Activated CD8-positive, alpha-beta memory T cell treated with anti-CD3 and anti-CD28 coated beads for 24 hours (primary cell): ENCODE data around the gene DVL2.
A peak's percentile ranks its signal among the peaks of the same experiment; 100 is the strongest.

Source experiments
- DNase-seq: peaks from one replicate; pipeline ENCODE4 v3.0.0-alpha.2; 2020

DVL2 gene

DNA sequence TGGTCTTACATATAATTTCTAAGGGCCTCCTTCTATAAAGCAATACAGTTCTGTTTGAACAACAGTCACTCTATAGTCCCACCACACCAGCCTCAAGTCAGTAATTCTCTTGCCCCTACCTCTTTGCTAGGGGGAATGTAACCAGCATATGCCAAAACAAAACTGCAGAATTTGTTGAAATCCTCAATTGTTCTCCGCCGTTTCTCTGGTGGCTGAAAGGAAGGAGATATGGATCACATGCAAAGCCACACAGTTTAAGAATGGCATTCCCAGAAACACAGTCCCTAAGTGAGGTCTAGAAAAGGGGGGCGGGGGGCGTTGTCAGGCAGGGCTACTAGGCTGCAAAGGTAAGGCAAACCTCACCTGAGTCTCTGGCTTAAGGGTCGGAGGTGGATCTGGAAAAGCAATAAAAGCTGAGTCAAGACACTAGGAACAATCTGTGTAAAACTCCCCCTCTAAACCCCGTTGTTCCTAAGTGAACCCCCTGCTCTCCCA lies 3.0 kb upstream of the DVL2 start:
- no peak for DNase-seq

DNA sequence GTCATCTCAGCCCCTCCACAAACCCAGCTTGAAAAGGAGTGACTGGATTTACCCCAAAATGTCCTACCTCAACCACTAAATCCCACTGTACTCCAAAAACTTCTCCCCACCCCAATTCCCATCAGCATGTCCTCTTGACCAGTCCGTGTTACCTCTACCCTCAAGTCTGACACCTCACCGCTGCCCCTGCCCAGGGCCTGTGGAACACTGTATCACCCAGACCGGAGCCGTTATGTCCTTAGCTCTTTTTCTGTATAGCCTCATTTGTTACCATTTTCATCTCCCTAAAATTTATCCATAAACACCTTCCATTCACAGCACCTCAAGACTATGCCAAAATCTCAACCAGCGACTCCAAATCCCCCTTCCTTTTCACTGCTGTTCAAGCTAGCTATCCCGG lies 2.5 kb upstream of the DVL2 start:
- DNase-seq: no peak

- DNase-seq: no peak
Measured at GRCh38 chr17:7235693-7236665, 1.7 kb upstream of the DVL2 start.

DNA sequence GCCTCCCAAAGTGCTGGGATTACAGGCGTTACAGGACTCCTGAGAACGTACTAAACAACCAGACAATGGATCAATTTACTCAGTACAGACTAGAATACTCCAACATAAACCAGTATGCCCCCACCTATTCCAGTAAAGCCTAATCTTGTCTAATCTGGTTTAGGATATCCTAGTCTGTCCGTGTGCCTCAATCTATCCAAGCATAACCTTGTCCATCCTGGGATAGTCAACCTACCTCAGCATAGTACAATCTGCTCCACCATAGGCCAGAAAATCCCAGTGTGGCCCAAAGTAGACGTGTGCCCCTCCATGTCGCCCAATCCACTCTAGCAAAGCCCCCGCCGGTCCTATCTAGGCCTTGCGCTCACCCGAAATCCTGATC lies 625 bp downstream of the DVL2 start:
- DNase-seq: no peak

DNA sequence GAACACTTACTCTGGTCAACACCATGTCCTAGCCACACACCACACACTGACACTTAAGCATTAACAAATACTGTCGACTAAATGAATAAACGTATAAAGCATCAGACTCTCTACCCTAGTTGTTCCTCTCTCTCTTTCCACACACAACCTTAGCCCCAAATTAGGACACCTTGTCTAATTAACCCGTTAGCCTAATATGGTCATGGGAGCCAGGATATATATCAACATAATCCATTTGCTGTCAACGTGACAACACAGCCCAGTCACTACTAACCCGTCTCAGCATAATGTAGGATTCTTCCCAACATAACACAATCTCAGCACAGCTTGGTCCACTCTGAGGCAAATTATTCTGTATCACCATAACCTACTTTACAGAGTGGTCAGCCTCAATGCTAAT lies 2.2 kb downstream of the DVL2 start:
- no peak for DNase-seq

DNA sequence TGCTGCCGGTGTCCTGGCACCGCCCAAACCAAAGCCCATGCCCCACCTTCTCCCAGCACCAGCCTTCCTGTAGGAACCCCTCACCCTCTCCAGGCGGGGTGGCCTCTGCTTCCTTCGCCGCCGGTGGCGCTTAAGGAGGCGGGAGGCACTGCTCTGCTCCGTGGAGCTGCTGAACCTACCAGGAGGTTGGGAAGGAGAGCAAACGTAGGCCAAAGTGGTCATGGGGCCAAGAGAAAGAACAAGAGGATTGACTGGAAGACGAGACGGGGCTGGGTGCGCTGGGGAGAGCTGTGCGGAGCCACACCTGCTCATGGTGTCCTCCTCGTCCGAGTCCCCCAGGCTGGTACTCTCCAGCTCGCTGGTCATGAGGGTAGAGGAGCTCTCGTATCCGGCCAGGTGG lies 4.8 kb downstream of the DVL2 start:
- DNase-seq: no peak

GRCh38 chr17:7228920-7229319 lies 5.4 kb downstream of the DVL2 start:
- no peak for DNase-seq

DNA sequence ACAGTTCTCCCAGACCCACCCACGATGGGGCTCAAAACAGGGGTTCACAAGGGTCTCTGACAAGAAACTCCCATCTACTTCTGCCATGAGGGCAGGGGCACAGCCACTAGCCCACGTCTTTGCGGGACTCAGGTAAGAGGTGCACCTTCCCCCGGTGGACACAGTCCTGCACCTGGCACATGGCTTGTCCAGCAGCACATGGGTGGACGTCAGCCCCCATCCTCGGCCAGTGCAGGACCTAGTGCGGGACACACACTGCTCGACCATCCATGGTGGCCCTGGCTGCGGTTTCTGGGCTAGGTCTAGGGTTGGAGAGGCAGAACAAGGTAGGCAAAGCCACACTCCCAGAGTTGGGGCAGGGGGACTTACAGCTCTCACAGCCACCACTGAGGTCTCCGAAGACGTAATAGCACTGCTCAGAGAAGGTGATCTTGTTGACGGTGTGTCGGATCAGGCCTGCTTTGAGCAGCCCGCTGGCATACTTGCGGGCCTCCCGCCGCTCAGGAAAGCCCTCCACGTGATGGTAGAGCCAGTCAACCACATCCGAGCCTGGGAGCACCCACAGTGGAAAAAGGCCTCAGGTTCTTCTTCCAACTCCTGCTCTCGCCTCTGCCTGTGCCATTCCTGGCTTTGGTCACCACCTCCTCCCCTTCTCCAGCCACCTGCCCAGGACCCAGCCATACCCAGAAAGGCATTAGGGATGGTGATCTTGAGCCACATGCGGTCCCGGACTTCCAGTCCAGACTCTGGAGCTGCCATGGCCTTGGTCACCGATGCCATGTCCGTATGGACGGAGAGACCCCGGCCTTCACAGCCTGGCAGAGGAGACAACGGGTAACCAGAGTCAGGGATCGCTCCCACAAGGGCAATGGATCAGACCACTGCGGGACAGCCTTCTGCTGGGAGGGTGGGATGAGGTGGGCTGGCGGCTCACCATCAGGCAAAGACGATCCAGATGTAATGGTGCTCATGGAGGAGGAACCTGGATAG lies 7.3 kb downstream of the DVL2 start:
- DNase-seq: no peak

GRCh38 chr17:7225711-7226331 lies 8.5 kb downstream of the DVL2 start:
- DNase-seq: no peak

DNA sequence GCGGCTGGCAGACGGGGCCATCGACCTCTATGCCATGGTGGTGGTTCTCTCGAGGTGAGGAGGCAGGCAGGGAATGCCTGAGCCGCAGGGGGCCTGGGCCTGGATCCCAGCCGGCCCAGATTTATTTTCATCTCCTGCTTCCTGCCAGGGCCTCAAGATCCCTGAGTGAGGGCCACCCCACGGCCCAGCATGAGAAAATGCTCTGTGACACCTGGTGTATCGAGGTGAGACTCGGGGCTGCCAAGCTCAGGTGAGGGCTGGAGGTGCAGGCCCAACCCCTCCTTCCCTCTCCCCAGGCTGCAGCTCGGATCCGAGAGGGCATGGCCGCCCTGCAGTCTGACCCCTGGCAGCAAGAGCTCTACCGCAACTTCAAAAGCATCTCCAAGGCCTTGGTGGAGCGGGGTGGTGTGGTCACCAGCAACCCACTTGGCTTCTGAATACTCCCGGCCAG lies 9.6 kb downstream of the DVL2 start:
- no peak for DNase-seq

DNA sequence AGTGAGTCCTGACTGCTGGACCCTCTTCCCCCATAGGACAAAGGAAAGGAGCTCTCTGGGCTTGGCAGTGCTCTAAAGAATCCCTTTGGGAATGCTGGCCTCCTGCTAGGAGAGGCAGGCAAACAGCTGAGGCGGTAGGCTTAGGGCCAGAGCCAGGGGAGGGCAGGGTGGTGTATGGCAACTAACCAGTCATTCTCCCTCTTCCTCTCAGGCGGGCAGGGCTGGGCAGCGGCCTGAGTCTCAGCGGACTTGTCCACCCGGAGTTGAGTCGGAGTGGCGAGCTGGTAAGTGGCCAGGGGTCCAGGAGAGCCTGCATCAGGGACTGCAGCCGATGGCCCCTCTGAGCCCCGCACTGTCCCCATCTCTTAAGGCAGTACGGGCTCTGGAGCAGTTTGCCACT lies 10.2 kb downstream of the DVL2 start:
- DNase-seq: no peak

DNA sequence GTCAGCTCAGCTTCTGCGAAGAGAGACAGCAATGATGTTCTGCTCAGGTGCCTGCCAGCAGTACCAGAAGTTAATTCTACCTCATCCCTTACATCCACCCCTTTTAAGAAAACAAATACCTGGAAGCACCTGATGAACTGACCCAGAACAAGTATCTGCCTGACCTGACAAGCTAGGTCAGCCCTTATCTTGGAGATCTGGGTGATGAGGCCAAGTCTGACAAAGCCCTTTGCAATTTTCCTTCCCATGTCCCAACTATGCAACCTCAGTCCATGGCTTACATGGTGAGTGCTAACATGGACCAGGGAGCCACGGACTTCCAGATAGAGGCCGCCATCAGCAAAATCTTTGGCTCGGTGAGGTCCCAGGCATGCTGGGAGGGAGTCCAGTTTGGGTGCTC lies 10.9 kb downstream of the DVL2 start:
- no peak for DNase-seq

GRCh38 chr17:7222972-7223292 lies 11.4 kb downstream of the DVL2 start:
- DNase-seq: no peak

GRCh38 chr17:7222093-7222971 lies 12.0 kb downstream of the DVL2 start:
- no peak for DNase-seq

GRCh38 chr17:7221278-7222092 lies 12.8 kb downstream of the DVL2 start:
- DNase-seq: no peak

DNA sequence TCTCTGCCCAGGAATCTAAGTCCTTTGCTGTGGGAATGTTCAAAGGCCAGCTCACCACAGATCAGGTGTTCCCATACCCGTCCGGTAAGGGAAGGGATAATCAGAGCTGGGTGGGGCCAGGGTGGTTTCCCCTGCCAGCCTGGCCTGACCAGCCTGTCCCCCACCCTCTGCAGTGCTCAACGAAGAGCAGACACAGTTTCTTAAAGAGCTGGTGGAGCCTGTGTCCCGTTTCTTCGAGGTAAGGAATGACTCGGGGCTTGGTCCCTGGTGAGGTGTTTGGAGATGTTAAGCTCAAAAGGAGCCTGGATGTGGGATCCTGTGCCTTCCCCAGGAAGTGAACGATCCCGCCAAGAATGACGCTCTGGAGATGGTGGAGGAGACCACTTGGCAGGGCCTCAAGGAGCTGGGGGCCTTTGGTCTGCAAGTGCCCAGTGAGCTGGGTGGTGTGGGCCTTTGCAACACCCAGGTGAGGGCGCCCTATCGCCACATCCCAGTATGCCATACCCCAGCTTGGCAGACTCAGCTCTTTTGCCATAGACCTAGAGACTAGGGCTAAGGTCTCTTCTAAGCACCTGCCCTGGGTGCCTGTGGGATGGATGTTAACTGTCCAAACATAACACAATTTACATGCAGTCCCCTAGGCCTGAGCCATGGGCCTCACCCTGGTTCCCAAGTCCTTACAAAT lies 13.6 kb downstream of the DVL2 start:
- peak; percentile 81 for DNase-seq

DNA sequence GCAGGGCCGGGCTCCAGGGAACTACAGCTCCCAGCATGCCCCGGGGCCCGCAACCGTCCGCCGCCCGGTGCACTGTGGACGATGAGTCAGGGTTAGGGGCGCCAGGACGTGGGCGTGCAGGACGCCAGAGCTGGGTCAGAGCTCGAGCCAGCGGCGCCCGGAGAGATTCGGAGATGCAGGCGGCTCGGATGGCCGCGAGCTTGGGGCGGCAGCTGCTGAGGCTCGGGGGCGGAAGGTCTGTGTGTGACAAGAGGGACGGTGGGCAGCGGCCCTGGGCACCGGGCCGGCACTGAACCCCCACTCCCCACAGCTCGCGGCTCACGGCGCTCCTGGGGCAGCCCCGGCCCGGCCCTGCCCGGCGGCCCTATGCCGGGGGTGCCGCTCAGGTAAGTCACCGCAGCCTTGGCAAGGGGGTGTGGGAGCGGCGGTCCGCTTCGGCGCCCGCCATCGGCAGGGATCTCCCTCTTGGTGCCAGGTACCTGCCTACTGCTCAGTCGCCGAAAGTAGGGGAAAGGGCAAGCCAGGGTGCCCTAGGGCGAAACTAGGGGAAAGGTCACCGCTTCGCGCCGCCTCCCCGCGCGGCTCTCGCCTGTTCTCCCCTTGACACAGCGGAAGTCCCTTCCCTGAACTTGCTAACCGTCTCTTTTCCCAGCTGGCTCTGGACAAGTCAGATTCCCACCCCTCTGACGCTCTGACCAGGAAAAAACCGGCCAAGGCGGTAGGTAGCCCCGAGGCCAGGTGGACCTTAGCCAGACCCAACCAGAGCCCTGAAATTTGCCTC lies 14.3 kb downstream of the DVL2 start, which contains the start of the genes ACADVL and DLG4:
Gene ACADVL (plus strand): TSS at position 127 of the 781 bp plus-strand sequence. CDS start 47 bp downstream, at position 174.
Gene DLG4 (minus strand): TSS at position 25 of the 781 bp plus-strand sequence.
- DNase-seq: peak; percentile 92

DNA sequence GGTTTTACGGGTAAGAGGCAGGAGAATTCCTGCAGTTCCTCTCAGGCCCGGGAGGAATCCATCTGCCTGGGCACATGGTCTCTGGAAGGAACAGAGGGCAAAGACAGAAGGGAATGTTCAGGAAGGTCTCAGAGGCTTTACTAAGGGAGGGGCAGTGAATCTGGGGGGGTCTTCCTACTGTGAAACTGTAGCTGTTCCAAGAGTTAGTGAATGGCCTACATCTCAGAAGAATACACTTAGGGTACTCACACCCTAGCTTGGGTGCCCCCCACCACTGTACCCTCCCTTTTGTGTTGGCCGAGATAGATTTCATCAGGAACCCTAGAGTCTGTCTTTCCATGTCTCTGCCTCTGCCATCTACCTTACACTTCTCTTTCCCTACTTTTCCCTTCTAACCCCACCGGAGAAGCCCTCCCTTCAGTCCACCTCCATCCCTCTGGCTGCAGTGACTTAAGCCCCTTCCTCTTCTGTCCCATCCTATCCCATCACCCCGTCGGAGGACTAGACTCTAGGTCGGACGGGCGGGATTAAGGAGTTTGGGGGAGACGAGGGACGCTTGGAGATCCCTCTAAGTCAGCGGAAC lies 15.0 kb downstream of the DVL2 start:
- DNase-seq: no peak

DNA sequence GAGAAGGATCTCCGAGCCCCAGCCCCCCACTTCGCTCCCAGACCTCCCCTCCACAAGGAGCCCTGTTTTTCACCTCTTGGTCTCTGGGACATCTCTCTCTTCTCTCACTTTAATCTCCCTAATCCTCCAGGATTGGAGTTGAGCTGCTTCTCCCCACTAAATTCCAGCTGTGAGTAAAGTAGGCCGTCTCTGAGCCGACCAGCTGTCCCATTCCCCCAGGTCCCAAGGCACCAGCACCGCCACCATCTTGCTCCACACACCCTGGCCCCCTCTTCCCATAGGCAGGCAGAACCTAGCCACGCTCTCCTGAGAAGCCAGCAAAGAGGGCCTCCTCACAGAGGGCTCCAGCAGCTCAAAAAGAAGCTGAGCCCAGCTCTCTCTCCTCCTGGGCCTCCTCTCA lies 15.6 kb downstream of the DVL2 start:
- no peak for DNase-seq
